Mucosa of descending colon (tissue), 3 donors: ENCODE measurements around the gene SCFD2. TPM values are rescaled to one million over a fixed set of nuclear protein-coding genes. Genes with fewer than 3 reads are reported as not detected.

ENCODE experiments used
- ATAC-seq: fragments of 200-7000 bp; cut with Tn5 transposase; one replicate; pipeline ENCODE4 v1.9.1; 2020; ENCODE audit warnings: mild to moderate bottlenecking, moderate library complexity
- DNase-seq, 3 donors: peaks; one replicate each; pipeline ENCODE4 v3.0.0-alpha.2; 2020
- H3K36me3 ChIP-seq: fragments of 200-600 bp; one replicate; pipeline ENCODE4 v1.8.0; 2021; ENCODE audit warnings: low read depth, mild to moderate bottlenecking
- H3K4me1 ChIP-seq: fragments of 200-600 bp; one replicate; pipeline ENCODE4 v1.8.0; 2021; ENCODE audit warnings: low read depth, mild to moderate bottlenecking
- H3K4me3 ChIP-seq: fragments of 200-600 bp; one replicate; pipeline ENCODE4 v1.8.0; 2021; ENCODE audit warnings: mild to moderate bottlenecking
- H3K9me3 ChIP-seq: fragments of 200-600 bp; one replicate; pipeline ENCODE4 v1.8.0; 2021; ENCODE audit warnings: mild to moderate bottlenecking
- intact Hi-C, 2 donors: fragments of 100-400 bp; cut with DNase I in 1 of 2; cut with micrococcal nuclease in 1 of 2; formaldehyde crosslinking; loops; one replicate each; pipeline versions ENCODE4 v1.11.0 to v1.11.1; 2022; cut with DNase I, micrococcal nuclease
- total RNA-seq, 3 donors: library from RNA; stranded (reverse); fragmentation: NEBNext Ultra II Directional in 2 of 3; extraction: Animal tissue kit (Norgen Biotek cat#: 25700) in 2 of 3; gene quantifications; one replicate each; pipeline versions ENCODE4 v1.2.1 to v1.2.4, GENCODE V29; 2021 to 2023
- TF ChIP-seq, protein P1 (sequence below): fragments of 200-600 bp; IDR thresholded peaks from one replicate; pipeline ENCODE4 v1.8.0; 2022; ENCODE audit warnings: antibody characterized with exemption, mild to moderate bottlenecking
- donor health status: DM: no; HTN: no; CAD: no; lungs with moderate emphysema.
- donor health status: DM: no; HTN: no; CAD: no.
- donor health status: DM: no; HTN: yes; CAD: no.

The SCFD2 gene
- total RNA-seq, 3 donors from 2014 or later, result 11.7 to 17.2 (median 16.0) TPM

GRCh38 chr4:52954560-52955170 is 411.2 kb downstream of the SCFD2 start:
- intact Hi-C loops, result no loop called here
- Histone ChIP-seq H3K4me1 (peaks cover 15% of the 10 kb centered on the region), H3K9me3 (no peaks in the 10 kb centered on the region), H3K36me3 (no peaks in the 10 kb centered on the region), H3K4me3 (no peak overlapping the region)
- peak; percentile 35 for ATAC-seq
- DNase-seq, result no peak
- TF ChIP-seq, protein P1, sequence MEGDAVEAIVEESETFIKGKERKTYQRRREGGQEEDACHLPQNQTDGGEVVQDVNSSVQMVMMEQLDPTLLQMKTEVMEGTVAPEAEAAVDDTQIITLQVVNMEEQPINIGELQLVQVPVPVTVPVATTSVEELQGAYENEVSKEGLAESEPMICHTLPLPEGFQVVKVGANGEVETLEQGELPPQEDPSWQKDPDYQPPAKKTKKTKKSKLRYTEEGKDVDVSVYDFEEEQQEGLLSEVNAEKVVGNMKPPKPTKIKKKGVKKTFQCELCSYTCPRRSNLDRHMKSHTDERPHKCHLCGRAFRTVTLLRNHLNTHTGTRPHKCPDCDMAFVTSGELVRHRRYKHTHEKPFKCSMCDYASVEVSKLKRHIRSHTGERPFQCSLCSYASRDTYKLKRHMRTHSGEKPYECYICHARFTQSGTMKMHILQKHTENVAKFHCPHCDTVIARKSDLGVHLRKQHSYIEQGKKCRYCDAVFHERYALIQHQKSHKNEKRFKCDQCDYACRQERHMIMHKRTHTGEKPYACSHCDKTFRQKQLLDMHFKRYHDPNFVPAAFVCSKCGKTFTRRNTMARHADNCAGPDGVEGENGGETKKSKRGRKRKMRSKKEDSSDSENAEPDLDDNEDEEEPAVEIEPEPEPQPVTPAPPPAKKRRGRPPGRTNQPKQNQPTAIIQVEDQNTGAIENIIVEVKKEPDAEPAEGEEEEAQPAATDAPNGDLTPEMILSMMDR, result no peak

DNA sequence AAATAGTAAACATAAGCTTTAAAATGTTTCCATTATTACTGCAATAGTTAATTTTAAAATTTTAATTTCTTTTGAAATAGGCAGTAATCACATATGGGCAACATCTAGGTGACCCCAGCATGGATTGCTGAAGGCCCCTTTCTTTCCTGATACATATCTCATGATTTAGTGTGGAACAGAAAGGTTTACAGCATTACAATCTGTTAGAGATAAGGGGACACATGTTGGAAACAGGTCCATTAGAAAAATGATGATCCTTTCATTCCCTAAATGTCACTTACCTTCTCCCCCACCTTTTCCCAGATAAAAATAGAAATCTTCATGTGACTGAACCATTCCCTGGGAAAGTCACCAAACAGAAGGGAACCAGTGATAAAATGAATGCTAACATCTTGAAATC is 413.3 kb downstream of the SCFD2 start:
- TF ChIP-seq, protein P1, result no peak
- no peaks in the 10 kb centered on the region for H3K36me3 ChIP-seq
- no peak for DNase-seq
- no peak for ATAC-seq
- intact Hi-C loops, result no loop called here
- H3K9me3 ChIP-seq, result no peaks in the 10 kb centered on the region
- H3K4me1 ChIP-seq, result peaks cover 6% of the 10 kb centered on the region
- H3K4me3 ChIP-seq, result no peak overlapping the region

DNA sequence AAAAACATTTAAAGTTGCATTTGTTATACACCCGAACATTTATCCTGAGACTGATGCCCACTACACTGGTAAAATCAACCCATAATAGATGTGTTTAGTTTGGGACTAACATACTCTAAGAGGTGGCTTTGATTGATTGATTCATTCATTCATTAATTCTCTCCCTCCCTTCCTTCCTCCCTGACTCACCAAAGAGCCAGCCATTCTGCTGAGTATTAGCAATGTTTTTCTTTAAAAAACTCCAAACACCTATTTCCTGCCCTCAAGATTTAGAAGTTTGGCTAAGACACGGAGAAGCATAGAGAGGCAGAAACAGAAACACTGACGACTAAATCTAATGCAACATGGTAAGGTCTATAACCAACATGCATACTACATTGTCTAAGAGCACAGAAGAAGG is 414.8 kb downstream of the SCFD2 start:
- intact Hi-C loops, result no loop called here
- no peaks in the 10 kb centered on the region for H3K36me3 ChIP-seq
- ATAC-seq, result no peak

DNA sequence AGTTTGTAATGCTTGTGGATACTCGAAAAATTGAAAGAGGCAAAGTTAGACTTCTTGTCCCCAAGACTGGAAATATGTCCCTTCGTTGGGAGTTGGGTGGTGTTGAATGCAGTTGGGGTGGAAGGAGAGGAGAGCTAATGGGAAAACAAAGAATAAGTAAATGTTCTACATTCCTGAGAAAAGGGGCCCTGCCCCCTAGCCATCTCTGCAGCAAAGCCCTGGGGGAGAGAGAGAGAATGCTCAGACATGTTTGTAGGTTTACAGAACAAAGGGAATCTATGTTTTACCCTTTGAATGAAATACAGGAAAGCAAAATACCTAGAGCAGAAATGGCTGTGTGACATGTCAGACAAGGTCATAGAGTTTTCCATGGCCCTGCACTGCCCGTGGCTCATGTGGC is 415.6 kb downstream of the SCFD2 start:
- H3K36me3 ChIP-seq, result no peaks in the 10 kb centered on the region
- H3K4me3 ChIP-seq, result no peak overlapping the region
- TF ChIP-seq, protein P1, result no peak
- ATAC-seq (no peak), DNase-seq (no peak)
- H3K4me1 ChIP-seq, result no peaks in the 10 kb centered on the region
- intact Hi-C loops, result no loop called here
- H3K9me3 ChIP-seq, result no peaks in the 10 kb centered on the region

More for the DNA sequence above, 414.8 kb downstream of the SCFD2 start:
- TF ChIP-seq, protein P1, result no peak
- Histone ChIP-seq H3K4me3 (no peak overlapping the region), H3K4me1 (no peaks in the 10 kb centered on the region), H3K9me3 (no peaks in the 10 kb centered on the region)
- DNase-seq, result no peak

- intact Hi-C loops, result no loop called here
- H3K4me3 ChIP-seq, result no peak overlapping the region
- H3K36me3 ChIP-seq, result no peaks in the 10 kb centered on the region
- no peak for ATAC-seq
- no peaks in the 10 kb centered on the region for H3K9me3 ChIP-seq
- TF ChIP-seq, protein P1, result no peak
- H3K4me1 ChIP-seq, result no peaks in the 10 kb centered on the region
- DNase-seq, result no peak
Observed at GRCh38 chr4:52949336-52949735, 416.5 kb downstream of the SCFD2 start.

DNA sequence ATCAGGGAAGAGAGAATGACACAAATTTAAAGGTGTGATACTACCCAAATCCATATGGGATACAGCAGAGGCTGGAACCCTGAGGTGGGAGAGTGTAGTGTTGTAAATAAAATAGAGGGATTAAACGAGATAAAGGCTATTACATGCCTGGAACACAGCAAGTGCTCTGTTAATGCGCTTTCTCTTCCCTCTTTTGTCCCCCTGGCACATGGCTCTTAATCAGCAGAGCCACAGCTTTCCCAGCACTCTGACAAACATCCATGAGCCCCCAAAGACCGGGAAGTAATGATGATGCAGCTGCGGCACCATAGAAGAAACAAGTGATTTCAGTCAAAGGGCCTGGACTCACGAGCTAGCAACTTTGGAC is 417.8 kb downstream of the SCFD2 start:
- H3K4me3 ChIP-seq, result no peak overlapping the region
- intact Hi-C loops, result no loop called here
- no peak for ATAC-seq
- H3K36me3 ChIP-seq, result no peaks in the 10 kb centered on the region
- H3K9me3 ChIP-seq, result no peaks in the 10 kb centered on the region
- TF ChIP-seq, protein P1, result no peak
- no peaks in the 10 kb centered on the region for H3K4me1 ChIP-seq
- DNase-seq, result no peak
